Measurements from ENCODE around the gene BFSP1.

BFSP1 gene

DNA sequence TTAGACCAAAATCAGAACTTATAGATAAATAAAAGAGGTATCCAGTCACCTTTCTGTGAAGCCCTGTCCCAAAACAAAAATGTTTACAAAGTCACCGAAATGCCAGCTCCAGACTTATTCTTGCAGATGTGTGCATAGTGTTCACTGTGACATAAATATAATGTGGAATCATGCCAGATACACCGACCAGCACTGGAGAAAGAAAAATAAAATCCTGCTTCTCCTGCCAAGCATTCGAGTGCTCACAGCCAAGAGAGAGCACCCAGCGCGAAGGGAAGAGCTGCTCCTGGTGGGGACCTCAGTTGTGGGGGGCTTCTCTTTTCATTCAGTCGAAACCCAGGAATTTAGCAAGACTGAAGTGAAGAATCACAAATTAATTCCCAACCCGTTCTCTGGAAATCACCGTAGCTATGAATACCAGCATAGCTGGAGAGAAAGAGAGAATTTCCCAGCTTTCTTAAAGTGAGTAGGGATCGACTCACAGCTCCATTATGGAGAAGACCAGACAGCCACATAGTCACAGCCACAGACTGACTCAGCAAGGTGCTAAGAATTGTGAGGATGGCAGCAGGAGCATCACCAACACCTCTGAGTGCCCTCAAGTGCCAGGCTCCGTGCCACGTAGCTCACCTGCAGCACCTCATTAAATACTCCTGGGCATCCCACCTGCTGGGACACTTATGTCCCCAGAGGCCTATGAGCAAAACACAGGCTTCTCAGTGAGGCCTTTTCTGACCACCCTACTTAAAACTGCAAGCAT lies 33.2 kb downstream of the BFSP1 start:
- no peak for DNase-seq (ENCODE audit: low read depth, low spot score)

DNA sequence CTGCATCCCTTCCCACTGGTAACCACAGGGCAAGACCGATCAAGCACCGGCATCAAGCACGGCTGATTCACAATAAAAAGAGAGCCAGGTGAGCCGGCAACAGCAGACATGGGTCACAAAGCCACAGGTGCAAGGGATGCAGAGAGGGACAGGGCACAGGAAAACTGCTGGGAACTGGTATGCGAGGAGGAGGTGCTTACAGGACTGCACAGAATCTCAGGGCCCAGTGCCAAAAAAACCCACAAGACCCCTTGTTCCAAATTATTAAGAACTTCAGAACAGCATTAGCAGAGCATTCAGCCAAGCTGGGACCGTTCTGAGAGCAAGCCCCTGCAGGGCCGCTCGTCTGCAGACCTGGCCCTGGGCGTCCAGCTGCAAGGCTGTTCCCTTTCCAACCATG lies 35.4 kb downstream of the BFSP1 start:
- DNase-seq (ENCODE audit: low read depth, low spot score), result no peak

DNA sequence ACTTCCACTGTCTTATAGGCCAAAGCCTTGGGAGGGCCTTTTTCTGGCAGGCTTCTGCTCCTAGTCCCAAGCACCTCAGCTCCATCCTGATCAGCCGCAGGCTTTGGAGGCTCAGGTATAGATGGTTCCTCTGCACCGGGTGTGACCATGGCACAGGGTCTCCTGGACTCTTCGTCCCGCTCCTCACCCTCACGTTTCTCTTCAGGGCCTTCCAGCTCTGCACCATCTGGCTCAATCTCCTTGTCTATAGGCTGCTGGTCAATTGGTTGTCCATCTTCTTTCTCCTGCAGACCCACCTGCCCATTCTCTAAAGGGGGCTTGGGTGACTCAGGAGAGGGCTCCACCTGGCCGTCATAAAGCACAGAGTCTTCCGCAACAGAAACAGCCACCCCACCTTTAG lies 37.0 kb downstream of the BFSP1 start:
- no peak for DNase-seq (ENCODE audit: low read depth, low spot score)

DNA sequence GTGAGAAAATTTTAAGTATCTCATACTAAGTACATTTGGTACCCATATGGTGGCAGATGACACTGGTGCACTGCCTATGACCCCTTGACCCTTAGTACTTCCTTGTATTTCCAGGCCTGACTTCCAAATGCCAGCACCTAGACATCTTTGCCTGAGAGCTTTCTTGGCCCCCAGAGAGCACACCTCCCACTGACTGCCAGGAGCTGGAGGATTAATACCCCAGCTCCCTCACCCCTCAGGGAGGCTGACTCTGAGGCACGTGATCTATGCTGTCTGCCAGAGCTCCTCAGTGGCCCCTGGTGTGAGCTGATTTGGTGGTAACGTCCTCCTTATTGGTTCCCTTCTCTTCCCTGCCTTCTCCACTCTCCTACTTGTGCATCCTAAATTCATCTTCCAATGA lies 38.0 kb downstream of the BFSP1 start:
- DNase-seq (ENCODE audit: low read depth, low spot score), result no peak

DNA sequence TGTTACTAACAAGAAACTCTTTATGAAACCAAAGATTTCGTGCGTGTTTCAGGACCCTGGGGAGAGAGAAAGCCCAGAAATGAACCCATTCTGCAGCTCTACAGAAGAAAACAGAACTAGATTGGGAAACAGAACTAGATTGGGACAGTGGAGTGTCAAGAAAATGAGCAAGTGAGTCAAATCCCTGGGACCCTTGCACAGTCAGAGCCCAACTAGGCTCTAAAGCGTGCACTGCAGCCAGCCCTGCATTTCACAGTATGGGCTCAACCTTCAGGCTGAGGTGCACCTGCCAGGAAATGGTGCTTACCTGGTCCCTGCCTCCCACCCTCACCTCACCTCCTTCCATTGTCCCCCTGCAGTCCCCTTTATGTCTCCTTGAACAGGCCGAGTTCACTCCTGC lies 39.7 kb downstream of the BFSP1 start:
- DNase-seq (ENCODE audit: low read depth, low spot score), result no peak

DNA sequence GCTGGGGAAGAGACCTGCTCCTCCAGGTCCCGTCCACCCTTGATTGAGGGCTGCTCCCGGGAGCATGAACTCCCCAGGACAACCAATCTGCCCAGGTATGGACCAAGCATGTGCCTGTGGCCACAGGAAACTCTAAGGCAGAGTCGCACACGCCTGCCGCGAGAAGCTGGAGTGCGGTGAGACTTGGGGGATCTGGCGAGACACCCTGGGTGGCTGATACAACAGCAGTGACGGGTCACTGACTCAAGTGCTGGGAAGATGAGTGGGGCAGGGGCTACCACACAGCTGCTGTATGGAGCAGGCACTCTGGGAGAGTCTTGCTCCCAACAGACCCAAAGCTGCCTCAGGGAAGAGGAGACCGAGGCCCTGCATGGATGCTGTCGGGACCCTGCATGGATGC lies 40.1 kb downstream of the BFSP1 start:
- no peak for DNase-seq (ENCODE audit: low read depth, low spot score)

DNA sequence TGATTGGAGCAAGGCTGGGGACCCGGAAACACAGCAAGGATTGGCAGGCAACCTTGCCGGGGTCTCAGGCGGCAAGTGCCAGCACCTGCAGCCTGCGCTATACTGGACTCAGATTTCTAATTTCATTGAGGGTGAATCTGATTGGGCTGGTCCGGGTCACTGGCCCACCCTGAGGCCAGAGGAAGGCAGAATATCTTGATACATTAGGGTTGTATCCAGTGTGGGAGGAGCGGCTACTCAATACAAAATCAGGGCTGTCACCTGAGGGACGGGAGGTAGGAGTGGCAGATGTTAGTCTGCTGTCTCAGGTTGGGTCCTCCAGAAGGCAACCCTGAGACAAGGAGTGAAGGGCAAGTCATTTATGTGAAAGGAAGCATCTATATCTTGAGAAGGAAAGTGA lies 40.7 kb downstream of the BFSP1 start:
- no peak for DNase-seq (ENCODE audit: low read depth, low spot score)

DNA sequence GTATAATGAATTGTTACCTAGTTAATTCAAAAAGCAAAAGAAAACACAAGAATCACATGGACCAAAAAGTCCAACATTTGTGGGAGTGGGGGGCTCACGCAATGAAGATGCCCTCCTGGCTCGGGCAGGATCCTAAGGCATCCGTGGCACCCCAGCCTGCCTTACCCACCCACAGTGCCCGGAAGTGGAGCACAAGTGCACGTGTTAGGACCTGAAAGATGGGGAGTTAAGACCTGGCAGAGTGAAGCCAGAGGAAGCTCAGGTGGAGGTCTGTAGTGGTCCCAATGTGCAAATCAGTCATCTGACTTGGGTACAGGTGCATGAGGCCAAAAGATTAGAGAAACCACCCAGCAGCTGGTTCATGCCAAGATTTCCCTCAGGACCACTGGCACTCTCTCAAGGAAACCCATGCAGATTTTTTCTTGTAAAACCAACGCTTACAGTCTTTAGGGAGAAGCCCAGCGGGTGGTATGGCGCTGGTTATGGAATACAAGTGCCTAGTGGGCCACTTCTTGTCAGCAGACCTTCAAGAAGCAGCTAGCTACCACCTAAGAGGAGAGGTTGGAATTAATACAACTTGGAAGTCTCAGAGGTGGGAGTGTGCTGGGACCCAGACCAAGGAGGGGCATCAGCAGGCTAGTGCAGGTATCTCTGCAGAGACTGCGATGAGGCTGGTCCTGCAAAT lies 42.1 kb downstream of the BFSP1 start:
- no peak for DNase-seq (ENCODE audit: low read depth, low spot score)

DNA sequence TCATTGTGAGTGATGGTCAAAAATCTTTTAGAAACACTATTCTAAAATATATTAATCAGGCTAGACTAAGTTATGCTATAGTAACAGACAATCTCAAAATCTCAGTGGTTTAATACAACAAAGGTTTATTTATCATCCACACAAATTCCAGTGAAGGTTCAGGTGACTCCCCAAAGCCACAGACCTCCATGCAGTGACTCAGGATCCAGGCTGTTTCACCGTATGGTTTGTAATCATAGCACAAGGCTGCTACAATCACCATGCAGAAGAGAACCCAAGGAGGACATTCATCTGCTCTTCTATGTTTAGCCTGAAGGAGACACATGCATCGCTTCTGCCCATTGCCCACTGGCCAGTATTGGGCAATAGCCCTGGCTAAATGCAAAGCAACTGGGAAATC lies 46.2 kb downstream of the BFSP1 start:
- no peak for DNase-seq (ENCODE audit: low read depth, low spot score)

DNA sequence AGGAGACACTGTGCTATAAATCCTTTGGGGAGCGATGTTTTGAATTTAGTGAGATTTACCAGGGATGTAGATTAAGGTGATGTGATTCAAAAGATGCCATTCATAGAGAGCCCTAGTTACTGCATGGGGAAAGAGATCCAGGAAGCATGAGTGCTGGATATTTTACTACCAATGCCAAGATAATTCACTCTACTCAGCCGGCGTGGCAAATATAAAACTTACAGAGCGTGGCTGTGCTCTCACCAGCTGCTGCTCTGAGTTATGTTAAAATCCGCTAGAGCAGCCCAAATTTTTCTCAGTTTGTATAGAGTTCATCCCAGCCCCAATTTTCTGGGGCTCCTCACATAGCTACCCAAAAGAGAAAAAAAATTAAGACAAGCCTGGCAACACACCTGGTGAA lies 48.6 kb downstream of the BFSP1 start:
- no peak for DNase-seq (ENCODE audit: low read depth, low spot score)

DNA sequence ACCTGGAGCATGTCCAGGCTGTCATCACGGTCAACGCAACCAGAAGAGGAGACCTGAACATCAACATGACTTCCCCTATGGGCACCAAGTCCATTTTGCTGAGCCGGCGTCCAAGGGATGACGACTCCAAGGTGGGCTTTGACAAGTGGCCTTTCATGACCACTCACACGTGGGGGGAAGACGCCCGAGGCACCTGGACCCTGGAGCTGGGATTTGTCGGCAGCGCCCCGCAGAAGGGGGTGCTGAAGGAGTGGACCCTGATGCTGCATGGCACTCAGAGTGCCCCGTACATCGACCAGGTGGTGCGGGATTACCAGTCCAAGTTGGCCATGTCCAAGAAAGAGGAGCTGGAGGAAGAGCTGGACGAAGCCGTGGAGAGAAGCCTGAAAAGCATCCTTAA lies 49.5 kb downstream of the BFSP1 start:
- DNase-seq (ENCODE audit: low read depth, low spot score), result no peak

DNA sequence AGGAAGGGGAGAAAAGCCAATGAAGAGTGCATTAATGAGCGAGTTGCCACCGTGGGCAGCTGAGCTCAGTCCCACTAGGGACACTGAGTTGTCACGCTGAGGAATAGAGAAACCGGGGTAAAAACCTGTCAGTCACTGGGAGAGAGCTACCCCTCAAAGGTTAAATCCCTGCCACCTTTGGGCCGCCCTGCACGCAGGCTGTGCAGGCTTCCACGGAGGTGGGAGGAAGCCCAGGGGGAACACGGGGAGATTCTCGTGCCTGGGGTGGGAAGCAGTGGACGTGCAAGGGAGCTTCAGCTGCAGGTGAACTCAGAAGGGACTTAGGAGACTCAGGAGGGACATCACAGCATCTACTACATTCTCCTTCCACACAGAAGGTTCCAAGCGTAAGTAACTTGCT lies 50.5 kb downstream of the BFSP1 start:
- no peak for DNase-seq (ENCODE audit: low read depth, low spot score)

DNA sequence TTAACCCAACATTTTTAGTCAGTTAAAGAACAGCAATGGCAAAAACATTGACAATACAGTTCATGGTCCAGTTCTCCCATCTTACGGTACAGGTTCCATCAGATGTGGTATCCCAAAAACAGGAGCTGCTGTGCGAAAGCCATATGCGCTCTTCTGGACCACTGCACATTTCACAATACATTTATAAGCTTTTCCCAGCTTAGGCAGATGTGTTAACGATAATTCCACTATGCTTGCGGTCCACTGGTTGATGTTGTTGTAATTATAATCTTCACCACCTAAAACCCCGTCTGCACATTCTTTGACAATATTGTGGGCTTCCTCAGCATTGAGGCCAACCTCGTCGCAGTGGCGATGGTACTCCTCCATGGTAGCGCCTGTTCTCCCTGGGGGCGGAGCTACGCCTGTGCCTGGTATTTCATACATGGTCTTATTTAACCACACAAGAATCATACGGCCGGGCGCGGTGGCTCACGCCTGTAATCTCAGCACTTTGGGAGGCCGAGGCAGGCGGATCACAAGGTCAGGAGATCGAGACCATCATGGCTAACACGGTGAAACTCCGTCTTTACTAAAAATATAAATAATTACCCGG lies 52.0 kb downstream of the BFSP1 start:
- DNase-seq (ENCODE audit: low read depth, low spot score), result no peak

DNA sequence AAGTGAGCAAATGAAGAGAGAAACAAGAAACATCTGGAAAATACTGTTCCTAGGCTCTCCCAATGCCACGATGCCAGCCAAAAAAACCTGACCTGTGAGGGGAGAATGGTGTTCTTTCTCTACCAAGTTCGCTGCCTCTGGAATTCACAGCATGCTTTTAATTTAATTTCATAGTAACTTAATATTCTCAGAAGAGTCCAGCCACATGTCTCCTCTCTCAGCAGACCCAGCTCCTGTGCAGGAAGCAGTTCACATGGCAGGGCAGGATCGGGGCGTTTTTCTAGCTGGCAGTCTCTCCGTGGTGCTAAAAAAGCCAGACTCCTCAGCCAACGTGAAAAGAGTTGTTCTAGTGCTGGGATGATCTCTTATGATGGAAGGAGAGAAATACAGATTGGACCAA lies 57.5 kb downstream of the BFSP1 start:
- DNase-seq (ENCODE audit: low read depth, low spot score), result no peak

DNA sequence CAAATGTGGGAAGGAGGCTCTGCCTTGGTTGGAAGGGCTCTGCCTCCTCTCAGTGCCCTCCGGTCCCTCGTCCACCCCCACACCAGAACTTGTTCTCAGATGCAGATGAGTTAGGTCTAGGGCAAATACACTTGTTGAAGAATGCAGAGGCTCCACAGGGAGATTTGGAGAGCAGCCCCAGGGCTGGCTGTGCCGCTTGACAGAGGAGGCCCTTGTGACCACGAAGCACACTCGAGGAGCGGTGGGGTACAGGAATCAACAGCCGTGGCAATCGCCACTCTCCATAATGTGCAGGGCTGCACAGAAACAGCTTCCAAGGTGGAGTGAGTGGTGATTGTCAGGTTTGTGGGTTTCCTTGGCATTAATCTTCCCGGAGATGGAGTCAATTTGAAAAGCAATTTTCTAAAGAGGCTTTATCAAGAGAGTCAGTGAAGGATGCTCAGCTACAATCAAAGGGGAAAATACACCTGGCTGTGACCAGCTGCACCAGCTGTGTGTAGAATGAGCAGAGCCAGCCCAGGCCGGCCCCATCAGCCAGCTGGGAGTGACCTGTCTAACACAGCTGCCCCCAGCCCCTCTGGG lies 59.5 kb downstream of the BFSP1 start:
- no peak for DNase-seq (ENCODE audit: low read depth, low spot score)

DNA sequence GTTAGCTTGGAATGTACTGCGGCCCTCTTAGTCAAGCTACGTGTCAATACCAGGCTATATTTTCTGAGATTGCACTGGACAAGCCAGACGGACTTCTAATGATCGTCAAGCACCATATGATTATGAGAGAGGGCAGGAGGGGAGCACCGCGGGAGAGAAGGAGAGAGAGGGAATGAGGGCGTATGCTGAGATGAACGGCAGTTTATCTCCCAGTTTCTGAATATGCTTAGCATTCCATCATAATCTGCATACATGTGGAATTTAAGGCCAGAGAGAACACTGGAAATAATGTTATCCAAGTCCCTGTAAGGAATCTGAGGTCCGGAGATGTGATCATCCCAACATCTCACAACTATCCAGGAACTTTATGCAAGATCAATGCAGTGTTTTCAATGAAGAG lies 60.2 kb downstream of the BFSP1 start:
- DNase-seq (ENCODE audit: low read depth, low spot score), result no peak

DNA sequence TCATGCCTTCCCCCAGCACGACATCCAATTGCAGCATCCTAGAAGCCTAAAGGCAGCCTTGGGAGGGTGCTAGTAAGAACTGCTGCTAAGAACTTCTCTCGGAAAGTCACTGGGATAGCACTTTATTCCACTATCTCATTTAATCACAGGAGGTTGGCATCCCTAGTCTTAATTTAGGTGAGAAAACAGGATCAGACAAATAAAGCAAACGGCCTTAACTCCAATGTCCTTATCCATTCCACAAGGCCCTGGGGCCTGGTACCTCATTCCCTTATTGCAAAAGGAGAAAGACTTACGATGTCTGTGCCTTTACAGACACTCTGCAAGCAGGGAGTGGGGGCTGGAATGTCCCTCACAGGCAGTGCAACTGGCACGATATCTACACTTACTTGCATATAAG lies 60.7 kb downstream of the BFSP1 start:
- no peak for DNase-seq (ENCODE audit: low read depth, low spot score)

DNA sequence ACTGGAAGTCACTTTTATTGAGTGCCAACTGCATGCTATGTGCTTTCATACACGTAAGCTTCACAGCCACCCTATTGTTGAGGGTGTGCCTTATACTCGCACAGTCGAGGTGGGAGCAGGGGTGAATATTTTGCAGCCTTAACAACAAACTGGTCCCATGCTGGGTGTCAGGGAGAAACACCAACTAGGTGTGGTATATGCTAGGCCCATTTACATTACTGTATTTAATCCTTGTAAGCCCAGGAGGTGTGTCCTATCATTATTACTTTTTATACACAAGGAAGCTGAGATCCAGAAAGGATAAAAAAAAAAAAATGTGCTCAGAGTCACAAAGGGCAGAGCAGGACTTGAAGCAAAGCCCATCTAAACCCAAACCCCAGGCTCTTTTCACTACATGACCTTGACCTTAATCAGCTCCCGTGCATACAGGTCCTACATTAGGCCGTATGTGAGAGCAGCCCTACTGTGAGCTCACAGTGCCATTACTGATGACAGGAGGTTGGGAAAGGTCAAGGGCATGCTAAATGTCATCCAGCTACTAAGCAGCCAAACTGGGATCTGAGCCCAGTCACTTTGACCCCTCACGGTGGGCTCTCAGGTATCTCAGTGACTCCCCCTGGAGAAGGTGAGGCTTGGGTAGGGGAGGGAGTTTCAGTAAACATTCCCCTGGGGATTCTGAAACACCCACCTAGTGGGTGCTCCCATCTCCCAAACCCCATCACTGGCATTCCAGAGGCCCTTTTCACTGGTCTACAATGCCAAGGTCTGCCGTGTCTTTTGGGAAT lies 61.7 kb downstream of the BFSP1 start:
- no peak for DNase-seq (ENCODE audit: low read depth, low spot score)

DNA sequence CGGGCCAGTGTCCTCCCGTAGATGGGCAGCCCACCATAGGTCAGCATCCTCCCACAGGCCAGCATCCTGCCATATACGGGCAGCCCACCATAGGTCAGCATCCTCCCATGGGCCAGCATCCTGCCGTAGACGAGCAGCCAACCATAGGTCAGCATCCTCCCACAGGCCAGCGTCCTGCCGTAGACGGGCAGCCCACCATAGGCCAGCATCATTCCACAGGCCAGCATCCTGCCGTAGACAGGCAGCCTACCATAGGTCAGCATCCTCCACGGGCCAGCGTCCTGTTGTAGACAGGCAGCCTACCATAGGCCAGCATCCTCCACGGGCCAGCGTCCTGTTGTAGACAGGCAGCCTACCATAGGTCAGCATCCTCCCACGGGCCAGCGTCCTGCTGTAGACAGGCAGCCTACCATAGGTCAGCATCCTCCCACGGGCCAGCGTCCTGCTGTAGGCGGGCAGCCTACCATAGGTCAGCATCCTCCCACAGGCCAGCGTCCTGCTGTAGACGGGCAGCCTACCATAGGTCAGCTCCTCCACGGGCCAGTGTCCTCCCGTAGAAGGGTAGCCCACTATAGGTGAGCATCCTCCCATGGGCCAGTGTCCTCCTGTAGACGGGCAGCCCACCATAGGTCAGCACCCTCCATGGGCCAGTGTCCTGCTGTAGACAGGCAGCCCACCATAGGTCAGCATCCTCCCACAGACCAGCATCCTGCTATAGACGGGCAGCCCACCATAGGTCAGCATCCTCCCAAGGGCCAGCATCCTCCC lies 62.9 kb downstream of the BFSP1 start:
- DNase-seq (ENCODE audit: low read depth, low spot score), result no peak

DNA sequence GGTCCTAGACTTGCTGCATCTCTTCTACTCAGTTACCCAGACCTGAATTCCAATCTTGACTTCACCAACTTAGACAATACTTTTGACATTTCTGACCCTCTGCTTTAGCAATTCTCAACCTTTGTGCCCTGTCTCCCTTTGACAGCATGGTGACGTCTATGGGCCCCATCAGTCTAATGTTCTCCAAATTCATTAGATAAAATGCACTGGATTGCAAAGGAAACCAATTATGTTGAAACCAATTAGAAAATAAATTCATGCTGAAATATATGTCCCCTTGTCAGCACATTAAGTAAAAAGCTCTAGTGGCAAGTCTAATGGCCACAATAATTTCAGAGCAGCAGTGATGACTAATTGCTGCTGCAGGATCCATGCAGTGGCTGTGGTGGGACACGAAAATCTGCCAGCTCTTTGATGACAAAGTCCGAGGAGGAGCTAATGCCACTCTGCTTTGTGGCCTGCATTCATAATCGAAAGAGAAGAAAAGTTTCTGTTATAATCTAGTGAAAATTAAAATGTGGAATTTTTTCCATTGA lies 64.0 kb downstream of the BFSP1 start:
- no peak for DNase-seq (ENCODE audit: low read depth, low spot score)

DNA sequence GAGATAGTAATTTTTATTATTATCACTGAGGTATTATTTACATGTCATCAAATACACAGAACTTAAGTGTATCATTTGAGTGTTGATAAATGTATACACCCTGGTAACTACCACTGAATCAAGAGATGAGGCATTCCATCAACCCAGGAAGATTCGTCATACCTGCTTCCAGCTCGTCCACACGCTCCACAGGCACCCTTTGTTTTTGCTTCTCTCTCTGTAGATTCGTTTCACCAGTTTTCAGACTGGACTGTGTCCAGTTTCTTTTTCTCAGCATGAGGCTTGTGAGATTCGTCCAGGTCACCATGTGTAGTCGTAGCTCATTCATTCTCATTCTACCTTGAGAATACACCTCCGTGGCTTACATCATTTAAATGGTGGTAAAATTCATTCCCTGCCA lies 64.5 kb downstream of the BFSP1 start:
- DNase-seq (ENCODE audit: low read depth, low spot score), result no peak
